ENCODE results near the gene HIPK1.
"Not testable (repeated sequence)": the region's sequence is repeated elsewhere in the genome, so short reads cannot be mapped to it uniquely, and the experiment has no call there.

HIPK1 gene

GRCh38 chr1:113982949-113983348 lies 53.8 kb downstream of the HIPK1 start:
- no peak for DNase-seq (ENCODE audit: low spot score)

GRCh38 chr1:113983391-113983790 lies 54.3 kb downstream of the HIPK1 start:
- DNase-seq (ENCODE audit: low spot score), result no peak

- DNase-seq (ENCODE audit: low spot score), result no peak
Observed at GRCh38 chr1:113983826-113984225, 54.7 kb downstream of the HIPK1 start.

- DNase-seq (ENCODE audit: low spot score), result no peak
Observed at GRCh38 chr1:113984710-113985109, 55.6 kb downstream of the HIPK1 start.

GRCh38 chr1:113986802-113987201 lies 57.7 kb downstream of the HIPK1 start:
- DNase-seq (ENCODE audit: low spot score), result no peak

- DNase-seq (ENCODE audit: low spot score), result no peak
Observed at GRCh38 chr1:113987259-113987658, 58.1 kb downstream of the HIPK1 start.

- no peak for DNase-seq (ENCODE audit: low spot score)
Observed at GRCh38 chr1:113990530-113990929, 61.4 kb downstream of the HIPK1 start.

GRCh38 chr1:113990961-113991360 lies 61.8 kb downstream of the HIPK1 start:
- DNase-seq (ENCODE audit: low spot score), result no peak

- no peak for DNase-seq (ENCODE audit: low spot score)
Observed at GRCh38 chr1:113991467-113991997, 62.4 kb downstream of the HIPK1 start.

- DNase-seq (ENCODE audit: low spot score), result no peak
Observed at GRCh38 chr1:113993072-113993471, 63.9 kb downstream of the HIPK1 start.

GRCh38 chr1:113993766-113994165 lies 64.6 kb downstream of the HIPK1 start:
- no peak for DNase-seq (ENCODE audit: low spot score)

GRCh38 chr1:113995382-113995781 lies 66.3 kb downstream of the HIPK1 start:
- no peak for DNase-seq (ENCODE audit: low spot score)

GRCh38 chr1:113998361-113998760 lies 69.2 kb downstream of the HIPK1 start:
- DNase-seq (ENCODE audit: low spot score), result no peak

GRCh38 chr1:113999233-113999632 lies 70.1 kb downstream of the HIPK1 start:
- DNase-seq (ENCODE audit: low spot score), result no peak

GRCh38 chr1:113999799-114000198 lies 70.7 kb downstream of the HIPK1 start:
- DNase-seq (ENCODE audit: low spot score), result no peak

GRCh38 chr1:114000406-114000805 lies 71.3 kb downstream of the HIPK1 start:
- no peak for DNase-seq (ENCODE audit: low spot score)

- DNase-seq (ENCODE audit: low spot score), result no peak
Observed at GRCh38 chr1:114002492-114003239, 73.5 kb downstream of the HIPK1 start.

GRCh38 chr1:114003431-114003830 lies 74.3 kb downstream of the HIPK1 start:
- no peak for DNase-seq (ENCODE audit: low spot score)

GRCh38 chr1:114006825-114007224 lies 77.7 kb downstream of the HIPK1 start:
- not testable (repeated sequence) for DNase-seq (ENCODE audit: low spot score)

GRCh38 chr1:114008480-114008941 lies 79.4 kb downstream of the HIPK1 start:
- no peak for DNase-seq (ENCODE audit: low spot score)

- no peak for DNase-seq (ENCODE audit: low spot score)
Observed at GRCh38 chr1:114008993-114009392, 79.9 kb downstream of the HIPK1 start.

GRCh38 chr1:114009393-114009792 lies 80.3 kb downstream of the HIPK1 start:
- no peak for DNase-seq (ENCODE audit: low spot score)

- no peak for DNase-seq (ENCODE audit: low spot score)
Observed at GRCh38 chr1:114010433-114011184, 81.5 kb downstream of the HIPK1 start.

Data from HuH-7 (cell line).